DMS53 treated with DMSO at 0.1 percent for 48 hours (cell line): ENCODE data around the gene HSPA6.
"Not testable (repeated sequence)": the region's sequence is repeated elsewhere in the genome, so short reads cannot be mapped to it uniquely, and the experiment has no call there.

Experiments used
- DNase-seq: peaks from one replicate; lab custom pipeline; 2025; ENCODE audit not compliant: unreplicated experiment; lab: John Stamatoyannopoulos, UW

HSPA6 gene

DNA sequence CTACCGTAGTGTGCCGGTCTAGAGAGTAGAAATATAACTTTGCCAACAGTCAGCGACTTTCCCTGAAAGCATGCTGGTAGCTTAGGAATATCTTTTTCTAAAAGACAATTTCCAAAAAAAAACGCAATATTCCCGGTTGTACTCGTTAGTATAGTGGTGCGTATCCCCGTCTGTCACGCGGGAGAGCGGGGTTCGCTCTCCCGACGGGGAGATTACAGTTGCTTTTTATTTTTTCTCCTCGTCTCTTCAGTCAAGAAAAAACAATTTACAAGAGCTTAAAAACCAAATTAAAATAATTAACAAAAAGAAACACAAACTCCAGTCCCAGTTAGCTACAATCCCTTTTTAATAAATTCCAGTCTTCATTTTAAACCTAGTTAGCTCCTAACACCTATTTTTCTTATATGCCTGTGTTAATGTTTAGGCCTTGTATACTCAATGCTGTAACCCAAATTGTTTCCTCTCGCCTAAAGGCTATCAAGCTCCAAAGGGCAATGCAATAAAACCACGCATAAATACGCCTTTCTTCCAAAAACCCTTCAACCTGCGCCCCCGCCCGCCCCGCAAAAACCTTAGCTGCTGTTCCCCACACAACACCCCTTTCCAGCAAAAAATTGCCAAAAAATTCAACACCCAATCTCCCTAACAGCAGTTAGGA lies 7.8 kb downstream of the HSPA6 start:
- no peak for DNase-seq

GRCh38 chr1:161532644-161533567 lies 8.6 kb downstream of the HSPA6 start:
- DNase-seq, result not testable (repeated sequence)

DNA sequence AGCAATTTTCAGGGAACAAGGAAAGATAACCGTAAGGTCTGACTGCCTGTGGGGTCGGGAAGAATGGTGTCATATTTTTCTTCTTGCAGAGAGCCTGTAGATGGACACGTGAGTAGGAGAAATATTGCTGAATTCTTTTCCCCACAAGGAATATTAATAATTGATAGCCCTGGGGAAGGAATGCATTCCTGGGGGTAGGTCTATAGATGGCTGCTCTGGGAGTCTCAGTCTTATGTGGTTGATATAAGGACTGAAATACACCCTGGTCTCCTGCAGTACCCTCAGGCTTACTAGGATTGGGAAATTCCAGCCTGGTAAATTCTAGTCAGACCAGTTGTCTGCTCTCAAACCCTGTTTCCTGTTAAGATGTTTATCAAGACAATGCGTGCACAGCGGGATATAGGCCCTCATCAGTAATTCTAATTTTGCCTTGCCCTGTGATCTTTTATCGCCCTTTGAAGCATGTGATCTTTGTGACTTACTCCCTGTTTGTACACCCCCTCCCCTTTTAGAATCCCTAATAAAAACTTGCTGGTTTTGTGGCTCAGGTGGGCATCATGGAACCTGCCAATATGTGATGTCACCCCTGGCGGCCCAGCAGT lies 12.8 kb downstream of the HSPA6 start:
- not testable (repeated sequence) for DNase-seq

DNA sequence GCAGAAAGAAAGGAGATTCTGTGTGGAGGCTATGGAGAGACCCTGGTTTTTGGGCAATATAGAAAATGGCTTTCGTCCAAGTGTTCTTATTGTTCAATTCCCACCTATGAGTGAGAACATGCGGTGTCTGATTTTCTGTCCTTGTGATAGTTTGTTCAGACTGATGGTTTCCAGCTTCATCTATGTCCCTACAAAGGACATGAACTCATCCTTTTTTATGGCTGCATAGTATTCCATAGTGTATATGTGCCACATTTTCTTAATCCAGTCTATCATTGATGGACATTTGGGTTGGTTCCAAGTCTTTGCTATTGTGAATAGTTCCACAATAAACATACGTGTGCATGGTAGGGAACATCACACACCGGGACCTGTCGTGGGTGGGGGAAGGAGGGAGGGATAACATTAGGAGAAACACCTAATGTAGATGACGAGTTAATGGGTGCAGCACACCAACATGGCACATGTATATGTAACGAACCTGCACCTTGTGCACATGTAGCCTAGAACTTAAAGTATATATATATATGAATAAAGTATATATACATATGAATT lies 14.7 kb downstream of the HSPA6 start:
- not testable (repeated sequence) for DNase-seq

- peak; percentile 60 for DNase-seq
Observed at GRCh38 chr1:161539731-161540569, 15.6 kb downstream of the HSPA6 start.

DNA sequence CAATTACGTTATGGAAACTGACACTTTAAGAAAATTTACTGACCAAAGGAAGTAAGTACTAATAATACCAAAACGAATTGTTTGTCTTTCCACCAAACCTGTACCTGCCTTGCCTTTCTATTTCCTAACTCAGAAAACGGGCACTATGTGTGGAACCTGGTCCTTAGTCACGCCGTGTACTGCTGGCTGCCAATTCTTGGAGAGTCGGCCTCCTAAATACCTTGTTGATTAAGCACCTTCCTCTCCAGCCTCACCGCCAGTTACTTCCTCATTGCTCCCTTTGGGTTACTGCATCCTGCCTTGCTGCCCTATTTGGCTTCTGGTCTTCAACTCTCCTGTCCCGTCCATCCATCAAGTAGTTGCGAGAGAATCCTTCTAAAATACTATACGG lies 16.2 kb downstream of the HSPA6 start:
- DNase-seq, result not testable (repeated sequence)

- not testable (repeated sequence) for DNase-seq
Observed at GRCh38 chr1:161542091-161542559, 17.8 kb downstream of the HSPA6 start.

GRCh38 chr1:161543125-161543524 lies 18.8 kb downstream of the HSPA6 start:
- DNase-seq, result not testable (repeated sequence)

GRCh38 chr1:161545005-161545731 lies 20.8 kb downstream of the HSPA6 start:
- not testable (repeated sequence) for DNase-seq

DNA sequence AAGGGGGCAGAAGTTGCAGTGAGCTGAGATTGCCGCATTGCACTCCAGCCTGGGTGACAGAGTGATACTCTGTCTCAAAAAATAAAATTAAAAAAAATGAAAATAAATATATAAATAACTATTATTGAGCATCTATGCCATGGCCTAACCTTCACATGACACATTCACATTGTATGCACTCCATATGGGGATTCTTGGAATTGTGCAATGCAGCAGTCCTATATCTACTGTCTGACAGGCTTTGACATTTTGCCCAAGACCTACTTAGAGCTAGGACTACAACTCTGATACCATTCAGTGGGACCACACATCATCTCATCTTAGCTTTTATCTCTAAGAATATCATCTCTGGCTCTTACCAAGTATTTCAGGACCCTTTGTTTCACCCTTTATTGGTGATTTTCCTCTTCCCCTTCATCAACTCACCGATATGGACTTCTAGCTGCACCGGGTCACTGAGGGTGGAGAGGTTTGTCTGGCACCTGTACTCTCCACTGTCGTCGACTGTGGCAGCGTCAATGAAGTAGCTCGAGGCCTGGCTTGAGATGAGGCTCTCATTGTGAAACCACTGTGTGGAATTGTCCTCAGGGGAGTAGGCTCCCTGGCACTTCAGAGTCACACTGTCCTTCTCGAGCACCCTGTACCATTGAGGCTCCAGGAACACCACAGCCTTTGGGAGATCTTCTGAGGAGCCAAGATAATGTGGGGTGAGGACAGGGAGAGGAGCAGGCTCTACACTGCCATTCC lies 23.8 kb downstream of the HSPA6 start:
- DNase-seq, result not testable (repeated sequence)

- DNase-seq, result not testable (repeated sequence)
Observed at GRCh38 chr1:161548749-161549406, 24.5 kb downstream of the HSPA6 start.

GRCh38 chr1:161549652-161550051 lies 25.3 kb downstream of the HSPA6 start, which contains the start of gene FCGR3A:
TSS of gene FCGR3A (minus strand) at chr1:161549818. CDS start at chr1:161549736, 82 bp downstream.
- DNase-seq, result no peak

DNA sequence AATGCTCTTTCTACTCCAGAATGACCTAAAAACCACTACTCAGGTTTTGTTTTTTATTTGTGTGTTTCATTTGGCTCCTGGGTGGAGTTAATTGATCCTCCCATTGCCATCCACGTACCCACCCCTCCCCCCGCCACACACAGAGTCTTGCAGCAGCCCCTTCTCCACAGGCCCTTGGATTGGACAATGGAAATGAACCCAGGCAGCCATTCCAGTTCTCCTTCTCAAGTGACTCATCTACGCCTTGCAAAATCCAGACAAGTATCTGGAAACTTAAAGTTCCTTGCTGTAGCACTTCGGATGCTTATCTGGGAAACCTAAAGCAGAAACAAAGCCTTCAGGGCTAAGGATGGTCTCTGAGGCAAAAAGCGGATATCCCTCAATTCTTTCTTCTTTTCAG lies 26.6 kb downstream of the HSPA6 start:
- not testable (repeated sequence) for DNase-seq

DNA sequence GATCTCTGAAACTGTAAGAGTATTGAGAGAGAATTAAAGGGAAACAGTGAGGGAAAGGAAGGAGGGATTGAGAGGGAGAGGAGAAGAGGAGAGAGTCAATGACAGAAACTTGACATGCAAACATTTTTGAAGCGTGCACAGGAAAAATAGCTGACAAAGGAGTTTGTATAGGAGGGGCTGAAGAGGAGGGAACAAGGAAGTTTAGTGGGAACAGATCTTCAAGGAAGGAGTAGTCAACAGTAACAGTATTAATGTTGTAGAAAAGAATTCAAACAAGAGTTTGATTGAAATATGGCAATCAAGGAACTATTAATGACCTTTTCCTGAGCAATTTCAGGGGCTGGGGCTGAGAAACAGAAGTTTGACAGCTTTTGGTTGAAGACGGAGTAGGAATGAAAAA lies 29.3 kb downstream of the HSPA6 start:
- not testable (repeated sequence) for DNase-seq

GRCh38 chr1:161554340-161554739 lies 30.0 kb downstream of the HSPA6 start:
- DNase-seq, result not testable (repeated sequence)

- not testable (repeated sequence) for DNase-seq
Observed at GRCh38 chr1:161554815-161555417, 30.6 kb downstream of the HSPA6 start.

- DNase-seq, result not testable (repeated sequence)
Observed at GRCh38 chr1:161556143-161556542, 31.8 kb downstream of the HSPA6 start.

GRCh38 chr1:161556990-161557389 lies 32.6 kb downstream of the HSPA6 start:
- not testable (repeated sequence) for DNase-seq
